GM23338 (cell line): ENCODE results near the gene IQGAP1.

Experiments
- CREB1 ChIP-seq: fragments of 250-450 bp; sonication (Bioruptor Pico); IDR thresholded peaks from 2 replicates; pipeline ENCODE4 v1.5.0; 2020; ENCODE audit warnings: low read depth, mild to moderate bottlenecking, moderate library complexity
- CTCF ChIP-seq, 2 experiments: fragments of 200-600 bp in 1 of 2; sonication (generic) in 1 of 2; conservative IDR thresholded peaks; 2 replicates each; pipeline versions ENCODE4 v1.5.1 to v1.6.1; 2016 to 2017; ENCODE audit warnings: antibody characterized with exemption in 2 of 2, low read depth in 2 of 2, mild to moderate bottlenecking in 2 of 2, moderate library complexity in 1 of 2
- EZH2 ChIP-seq: fragments of 200-600 bp; sonication (generic); IDR thresholded peaks from one replicate; pipeline ENCODE4 v1.8.0; 2017; ENCODE audit warnings: antibody characterized with exemption, mild to moderate bottlenecking, low read depth; ENCODE audit not compliant: unreplicated experiment
- EZH2phosphoT487 ChIP-seq: fragments of 200-600 bp; sonication (generic); IDR thresholded peaks from one replicate; pipeline ENCODE4 v1.8.1; 2018; ENCODE audit warnings: antibody characterized with exemption; ENCODE audit not compliant: unreplicated experiment
- JUNB ChIP-seq: IDR thresholded peaks from one replicate; pipeline ENCODE4 v1.6.1; 2016; ENCODE audit warnings: antibody characterized with exemption; ENCODE audit not compliant: unreplicated experiment
- POLR2AphosphoS5 ChIP-seq: IDR thresholded peaks from 2 replicates; pipeline ENCODE4 v1.6.1; 2016; ENCODE audit warnings: antibody characterized with exemption, low read depth
- REST ChIP-seq: IDR thresholded peaks from one replicate; pipeline ENCODE4 v1.6.1; 2018; ENCODE audit warnings: antibody characterized with exemption; ENCODE audit not compliant: unreplicated experiment
- STAT1 ChIP-seq: IDR thresholded peaks from one replicate; pipeline ENCODE4 v1.6.1; 2016; ENCODE audit warnings: antibody characterized with exemption; ENCODE audit not compliant: unreplicated experiment
- ZNF114 ChIP-seq: fragments of 250-450 bp; sonication (Bioruptor Pico); IDR thresholded peaks from 2 replicates; pipeline ENCODE4 v1.5.0; 2020; ENCODE audit warnings: mild to moderate bottlenecking, moderate library complexity
- ZNF331 ChIP-seq: fragments of 250-450 bp; sonication (Bioruptor Pico); IDR thresholded peaks from 2 replicates; pipeline ENCODE4 v1.5.0; 2020; ENCODE audit warnings: low read depth, mild to moderate bottlenecking, moderate library complexity

GRCh38 chr15:90545095-90545494 lies 157.1 kb downstream of the IQGAP1 start:
- TF ChIP-seq CTCF (conservative IDR thresholded peaks at IDR 0.05; ENCODE audit: low read depth in 2 of 2) (peak; percentile 40 to 41), EZH2phosphoT487 (no peak), EZH2 (no peak), JUNB (no peak), REST (no peak), ZNF331 (CRISPR knock-in tag) (no peak), POLR2AphosphoS5 (no peak), CREB1 (CRISPR knock-in tag) (no peak), STAT1 (no peak), ZNF114 (CRISPR knock-in tag) (no peak)
